HG03442 (cell line): ENCODE measurements around the gene RGL2.
"Not testable (repeated sequence)": the region's sequence is repeated elsewhere in the genome, so short reads cannot be mapped to it uniquely, and the experiment has no call there.

Experiments
- ATAC-seq: cut with Tn5 transposase; IDR thresholded peaks from one replicate; pipeline ENCODE4 v1.9.1; 2021; ENCODE audit warnings: mild to moderate bottlenecking, moderate library complexity; ENCODE audit not compliant: unreplicated experiment

RGL2 gene

DNA sequence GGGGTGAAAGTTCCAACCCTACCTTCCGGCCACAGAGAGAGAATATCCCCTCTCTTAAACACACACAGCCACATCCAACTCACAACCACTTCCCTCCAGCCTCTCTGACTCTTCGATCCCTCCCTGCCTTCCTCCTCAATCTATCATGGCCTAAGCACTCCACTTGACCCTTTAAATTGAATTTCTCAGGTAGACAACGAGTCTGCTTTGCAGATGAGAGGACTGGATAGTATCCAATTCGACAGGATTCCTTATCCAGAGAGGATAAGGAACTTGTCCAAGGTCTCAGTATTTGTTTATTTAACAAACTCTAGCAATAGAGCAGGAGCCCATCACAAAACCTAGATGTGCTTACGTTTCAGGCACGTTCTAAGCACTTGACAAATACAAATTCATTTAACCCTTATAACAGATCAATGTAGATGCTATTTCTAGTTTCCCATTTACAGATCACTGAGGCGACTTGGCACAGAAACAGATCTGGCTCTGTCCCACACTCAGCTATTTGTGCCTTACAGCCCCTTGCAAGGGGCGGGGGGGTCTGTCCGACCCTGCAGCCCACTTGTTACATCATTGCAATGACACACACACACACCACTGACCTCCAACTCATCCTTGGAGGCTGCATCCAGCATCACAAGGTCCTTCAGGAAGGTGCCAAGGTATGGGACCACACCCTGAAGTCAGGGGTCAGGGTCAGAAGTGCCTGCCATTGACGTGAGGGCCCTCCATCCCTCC is 4.5 kb downstream of the RGL2 start:
- ATAC-seq: no peak

DNA sequence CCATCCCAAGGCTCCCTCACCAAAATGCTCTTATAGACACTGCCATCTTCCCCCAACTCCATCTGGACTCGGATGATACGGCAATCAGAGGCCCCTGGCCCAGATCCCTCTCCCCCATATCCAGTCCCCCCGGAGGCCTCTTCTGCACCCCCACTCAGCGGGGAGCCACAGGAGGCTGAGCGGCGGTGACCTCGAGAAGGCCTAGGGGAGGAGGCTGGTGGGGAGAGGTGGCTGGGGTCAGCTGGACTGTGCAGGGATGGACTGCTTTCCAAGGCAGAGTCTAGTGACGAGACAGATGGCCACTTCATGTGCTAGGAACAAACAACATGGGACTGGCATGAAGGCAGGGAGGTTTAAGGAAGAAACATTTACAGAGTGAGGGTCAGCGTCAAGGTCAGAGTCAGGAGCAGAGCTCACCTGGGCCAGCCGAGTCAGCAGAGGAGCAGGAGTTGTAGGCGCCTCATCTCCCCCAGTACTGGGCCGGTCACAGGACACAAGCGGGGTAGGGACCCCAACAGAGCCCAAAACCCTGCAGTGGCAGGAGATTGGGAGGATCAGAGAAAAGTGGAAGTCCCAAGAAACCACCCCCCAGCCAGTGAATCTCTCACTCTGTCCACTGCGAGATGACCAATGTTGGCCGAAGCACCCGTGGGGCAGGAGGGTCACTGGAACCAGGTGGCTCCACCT is 5.6 kb downstream of the RGL2 start:
- ATAC-seq: no peak

DNA sequence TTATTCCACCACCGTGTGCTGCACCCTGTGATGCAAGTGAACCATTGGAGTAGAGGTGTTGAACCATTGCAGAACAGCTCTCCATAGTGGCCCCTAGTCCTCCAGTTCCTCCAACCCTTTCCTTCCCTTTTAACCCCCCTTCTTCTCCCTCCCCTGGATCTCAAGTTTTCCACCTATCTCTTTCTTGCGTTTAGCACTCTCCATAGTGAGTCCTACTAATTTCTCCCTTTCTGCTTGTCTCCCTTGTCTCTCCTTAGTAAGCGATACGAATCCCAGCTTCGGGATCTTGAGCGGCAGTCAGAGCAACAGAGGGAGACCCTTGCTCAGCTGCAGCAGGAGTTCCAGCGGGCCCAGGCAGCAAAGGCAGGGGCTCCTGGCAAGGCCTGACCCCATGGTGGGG is 8.3 kb downstream of the RGL2 start:
- no peak for ATAC-seq

DNA sequence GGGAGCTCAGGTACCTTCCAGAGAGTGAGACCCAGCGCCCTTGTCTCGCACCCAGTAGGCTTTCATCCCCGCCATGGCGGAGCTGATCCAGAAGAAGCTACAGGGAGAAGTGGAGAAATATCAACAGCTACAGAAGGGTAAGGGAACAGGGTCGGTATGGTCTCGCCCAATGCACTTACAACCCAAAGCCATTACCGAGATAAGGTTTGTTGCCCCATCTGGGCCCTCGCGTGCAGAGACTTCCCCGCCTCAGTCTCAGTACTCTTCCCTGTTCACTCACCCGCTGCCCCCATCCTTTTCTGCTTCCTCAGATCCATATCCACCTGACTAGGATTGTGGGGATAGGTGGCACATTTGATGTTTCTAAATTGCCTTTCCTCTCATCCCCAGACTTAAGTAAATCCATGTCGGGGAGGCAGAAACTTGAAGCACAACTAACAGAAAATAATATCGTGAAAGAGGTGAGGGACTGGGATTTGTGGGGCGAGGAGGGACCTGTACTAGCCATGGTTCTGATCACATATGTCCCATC is 8.9 kb downstream of the RGL2 start:
- peak; percentile 12 for ATAC-seq

DNA sequence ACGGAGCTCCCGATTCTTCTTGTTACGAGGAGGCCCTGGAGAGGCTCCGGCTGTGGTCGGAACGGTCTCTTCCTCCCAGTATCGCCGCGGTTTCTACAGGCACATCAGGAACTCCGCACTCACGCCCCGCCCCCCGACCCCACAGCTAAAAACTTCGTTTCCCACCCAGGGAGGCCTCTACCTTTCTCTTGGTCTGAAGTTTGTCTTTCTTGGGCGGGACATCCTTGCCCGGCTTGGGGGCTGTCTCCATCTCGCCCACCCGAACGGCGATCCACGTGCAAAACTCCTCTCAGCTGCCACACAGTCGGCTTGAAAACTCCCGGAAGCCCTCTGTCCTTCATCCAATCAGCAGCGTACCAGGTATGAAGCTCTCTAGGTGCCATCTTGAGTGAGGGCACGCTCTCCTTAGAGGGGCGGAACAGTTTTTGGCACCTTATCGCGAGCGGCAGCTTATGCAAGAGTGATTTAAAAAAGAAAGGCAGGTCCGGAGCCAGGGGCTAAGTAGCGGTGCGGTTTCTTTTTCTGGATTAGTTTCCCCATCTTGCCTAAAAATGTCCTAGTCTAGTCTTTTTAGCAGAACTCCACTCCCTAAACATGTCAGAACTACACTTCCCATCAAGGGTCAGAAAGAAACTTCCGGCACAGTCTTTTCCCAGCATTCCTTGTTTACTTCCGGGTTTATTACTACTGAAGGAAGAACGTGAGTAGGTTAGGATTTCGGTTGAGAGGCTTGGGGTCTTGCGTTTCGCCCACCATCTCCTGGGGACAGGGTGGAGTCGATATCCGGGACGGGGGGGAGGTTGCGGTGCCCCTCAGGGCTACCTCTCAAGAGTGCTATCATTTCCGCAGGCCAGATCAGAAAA is 9.6 kb downstream of the RGL2 start, which contains the start of the genes PFDN6 and WDR46:
PFDN6 (plus strand) TSS at position 681 of the 863 bp plus-strand sequence. CDS start 256 bp downstream, outside the sequence.
WDR46 (minus strand) TSS at position 319 of the 863 bp plus-strand sequence; CDS start at position 250, 69 bp downstream.
- ATAC-seq: peak; percentile 77

DNA sequence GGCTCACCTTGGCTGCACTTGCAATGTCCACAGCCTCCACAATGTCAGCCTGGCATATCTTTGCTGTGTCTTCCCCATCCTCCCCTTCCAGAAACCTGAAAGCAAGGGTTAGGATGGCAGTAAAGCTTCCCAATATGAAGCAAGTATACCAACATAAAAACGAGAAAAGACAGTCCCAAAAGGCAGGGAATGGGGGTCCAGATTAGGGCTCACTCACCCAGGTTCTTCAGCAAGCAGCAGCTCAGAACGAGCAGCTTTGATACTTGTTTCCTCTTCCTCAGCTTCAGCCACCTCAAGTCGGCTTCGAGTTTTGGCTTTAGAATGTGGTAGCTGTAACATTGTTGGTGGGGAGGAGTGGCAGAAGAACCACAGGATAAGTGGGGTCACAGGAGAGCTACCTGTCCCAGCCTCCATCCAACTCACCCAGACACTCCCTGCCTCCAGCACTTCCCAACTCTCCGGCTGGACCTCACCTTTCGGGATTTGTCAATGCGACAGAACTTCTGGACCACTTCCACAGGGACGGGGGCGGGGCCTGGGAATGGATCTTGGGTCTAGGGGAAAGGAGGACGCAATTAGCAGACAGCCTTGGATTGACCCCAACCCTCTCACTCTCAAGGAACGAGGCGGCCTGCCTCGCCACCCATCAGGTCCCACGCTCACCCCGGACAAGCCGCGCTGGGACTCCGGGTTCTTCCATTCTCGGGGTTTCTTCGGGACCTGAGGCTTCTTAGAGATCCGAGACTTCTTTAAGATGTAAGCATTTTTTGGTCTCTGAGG is 10.4 kb downstream of the RGL2 start:
- no peak for ATAC-seq

DNA sequence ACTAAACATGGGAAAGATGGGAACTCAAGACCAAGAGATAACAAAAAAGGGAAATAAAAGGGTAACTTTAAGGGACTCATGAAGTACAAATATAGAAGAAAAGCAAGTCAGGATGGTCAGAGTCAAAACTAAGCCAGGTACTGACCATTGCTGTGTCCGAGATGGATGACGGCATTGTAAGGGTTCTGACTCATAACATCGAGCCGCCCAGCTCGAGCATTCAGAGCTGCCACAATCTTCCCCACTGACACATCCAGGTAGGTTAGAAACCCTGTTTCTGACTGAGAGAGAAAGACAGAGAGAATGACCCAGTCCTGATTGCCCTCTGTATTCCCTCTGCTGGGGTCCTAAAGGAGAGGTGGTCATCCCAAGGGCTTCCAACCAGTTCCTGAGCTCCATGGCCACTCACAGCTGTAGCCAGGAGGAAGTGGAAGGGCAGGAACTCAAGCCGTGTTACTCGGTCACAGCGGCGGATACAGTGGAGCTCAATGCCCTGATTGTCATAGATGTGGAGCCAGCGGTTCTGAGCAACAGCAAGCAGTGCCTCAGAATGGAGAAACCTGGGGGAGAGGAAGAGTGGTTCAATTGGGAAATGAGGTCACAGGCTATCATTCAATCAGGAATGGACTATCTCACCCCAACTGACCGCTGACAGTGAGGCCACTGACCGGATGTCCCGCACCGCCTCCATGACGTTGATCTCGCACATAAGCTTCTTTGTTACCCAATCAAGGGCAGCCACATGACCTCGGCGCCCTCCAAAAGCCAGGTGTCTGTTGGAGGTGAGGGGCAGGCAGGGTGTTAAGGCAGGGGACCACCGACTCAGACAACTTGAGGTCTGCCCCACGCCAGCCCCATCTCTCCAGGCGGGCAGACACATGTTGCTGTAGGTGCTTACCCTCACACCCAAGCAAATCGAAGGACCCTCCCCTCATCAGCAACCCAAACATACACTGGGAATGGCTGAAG is 11.5 kb downstream of the RGL2 start:
- no peak for ATAC-seq

DNA sequence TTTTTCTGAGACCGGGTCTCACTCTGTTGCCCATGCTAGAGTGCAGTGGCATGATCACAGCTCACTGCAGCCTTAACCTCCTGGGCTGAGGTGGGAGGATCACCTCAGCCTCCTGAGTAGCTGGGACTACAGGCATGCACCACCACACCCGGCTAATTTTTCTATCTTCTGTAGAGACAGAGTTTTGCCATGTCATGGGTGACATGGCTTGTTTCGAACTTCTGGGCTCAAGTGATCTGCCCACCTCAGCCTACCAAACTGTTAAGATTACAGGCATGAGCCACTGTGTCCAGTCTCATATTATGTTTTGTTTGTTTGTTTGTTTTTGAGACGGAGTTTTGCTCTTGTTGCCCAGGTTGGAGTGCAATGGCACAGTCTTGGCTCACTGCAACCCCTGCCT is 13.5 kb downstream of the RGL2 start:
- ATAC-seq: not testable (repeated sequence)

DNA sequence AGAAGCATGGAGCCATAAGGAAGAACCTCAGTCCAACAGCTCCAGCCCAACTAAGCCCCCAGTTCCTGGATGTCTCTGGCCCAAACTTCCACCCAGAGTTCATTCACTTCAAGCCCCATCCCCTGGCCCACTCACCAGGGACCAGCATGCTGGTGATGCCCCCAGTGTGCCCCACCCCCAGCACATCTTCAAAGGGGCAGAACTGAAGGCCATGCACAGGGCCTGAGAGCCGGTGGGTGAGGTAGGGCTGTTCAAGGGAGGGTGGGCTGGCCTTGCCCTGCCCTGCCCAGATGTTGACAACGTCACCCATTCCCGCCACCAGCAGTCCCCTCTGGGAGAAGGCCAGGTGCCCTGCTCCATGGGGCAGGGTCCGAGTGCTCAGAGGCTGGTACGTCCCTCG is 18.2 kb downstream of the RGL2 start:
- no peak for ATAC-seq

DNA sequence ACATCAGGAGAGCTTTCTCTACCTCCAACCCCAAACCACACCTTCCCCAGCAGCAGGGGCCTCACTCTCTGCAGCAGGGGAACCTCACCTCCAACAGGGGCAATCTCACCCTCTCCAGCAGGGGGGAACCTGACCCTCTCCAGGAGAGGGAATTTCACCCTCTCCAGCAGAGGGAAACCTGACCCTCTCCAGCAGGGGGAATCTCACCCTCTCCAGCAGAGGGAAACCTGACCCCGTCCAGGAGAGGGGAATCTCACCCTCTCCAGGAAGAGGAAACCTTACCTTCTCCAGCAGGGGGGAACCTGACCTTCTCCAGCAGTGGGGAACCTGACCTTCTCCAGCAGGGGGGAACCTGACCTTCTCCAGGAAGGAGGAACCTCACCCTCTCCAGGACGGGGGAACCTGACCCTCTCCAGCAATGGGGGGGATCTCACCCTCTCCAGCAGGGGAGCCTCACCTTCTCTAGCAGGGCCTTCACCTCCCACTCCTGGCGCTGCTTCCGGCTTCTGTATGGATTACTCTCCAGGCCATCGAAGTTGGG is 18.7 kb downstream of the RGL2 start:
- ATAC-seq: no peak

DNA sequence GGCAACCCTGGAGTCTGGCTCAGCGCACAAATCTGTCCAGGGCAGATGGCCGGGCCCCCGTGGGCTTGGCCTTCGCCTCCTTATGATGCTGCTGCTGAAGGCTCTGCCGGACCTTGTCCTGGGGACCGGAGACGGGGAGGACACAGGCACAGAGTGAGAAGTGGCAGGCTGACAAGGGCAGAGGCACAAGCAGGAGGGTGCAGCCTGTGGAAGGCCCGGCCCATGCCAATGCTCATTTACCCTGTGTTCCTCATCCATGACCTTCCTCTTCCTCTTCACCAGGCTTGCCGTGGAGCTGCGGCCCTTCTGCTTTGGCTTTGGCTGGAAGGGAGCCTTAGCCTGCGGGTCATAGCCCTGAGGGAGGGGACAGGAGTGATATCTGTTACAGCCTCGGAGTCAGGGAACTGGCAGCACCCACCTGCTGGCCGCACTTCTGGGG is 19.5 kb downstream of the RGL2 start:
- no peak for ATAC-seq

DNA sequence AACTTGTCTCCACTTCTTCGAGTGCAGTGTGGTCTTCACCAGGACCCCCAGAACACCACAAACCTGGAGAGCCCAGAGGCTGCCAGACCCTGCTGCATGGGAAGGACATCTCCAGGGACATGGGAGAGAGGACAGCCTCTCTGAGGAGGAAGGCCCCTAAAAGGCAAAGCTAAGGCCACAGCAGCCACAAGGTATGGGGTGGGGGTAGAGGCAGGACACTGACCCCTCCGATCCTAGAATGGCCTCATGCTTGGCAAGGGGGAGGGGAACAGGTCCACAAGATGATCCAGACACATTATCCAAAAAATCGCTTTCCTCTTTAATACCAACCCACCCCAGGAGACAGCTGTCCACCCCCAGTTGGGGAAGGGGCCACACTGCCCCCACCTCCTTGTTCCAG is 19.9 kb downstream of the RGL2 start:
- no peak for ATAC-seq

DNA sequence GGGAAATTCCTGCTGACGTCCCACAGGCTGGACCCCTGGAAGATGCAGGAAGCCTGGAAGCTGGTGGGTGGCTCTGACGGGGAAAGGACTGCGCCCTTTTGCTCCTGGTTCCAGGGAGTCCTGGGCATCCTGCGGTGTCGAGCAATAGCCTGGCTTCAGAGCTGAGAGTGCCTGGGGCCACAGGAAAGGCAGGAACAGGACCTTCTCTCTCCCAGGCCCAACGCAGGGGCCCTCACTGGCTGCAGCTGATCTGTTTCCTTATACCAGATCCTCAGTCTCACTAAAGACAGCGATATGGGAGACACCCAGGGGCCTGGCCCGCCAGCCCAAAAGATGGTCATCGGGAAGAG is 20.4 kb downstream of the RGL2 start:
- ATAC-seq: no peak

DNA sequence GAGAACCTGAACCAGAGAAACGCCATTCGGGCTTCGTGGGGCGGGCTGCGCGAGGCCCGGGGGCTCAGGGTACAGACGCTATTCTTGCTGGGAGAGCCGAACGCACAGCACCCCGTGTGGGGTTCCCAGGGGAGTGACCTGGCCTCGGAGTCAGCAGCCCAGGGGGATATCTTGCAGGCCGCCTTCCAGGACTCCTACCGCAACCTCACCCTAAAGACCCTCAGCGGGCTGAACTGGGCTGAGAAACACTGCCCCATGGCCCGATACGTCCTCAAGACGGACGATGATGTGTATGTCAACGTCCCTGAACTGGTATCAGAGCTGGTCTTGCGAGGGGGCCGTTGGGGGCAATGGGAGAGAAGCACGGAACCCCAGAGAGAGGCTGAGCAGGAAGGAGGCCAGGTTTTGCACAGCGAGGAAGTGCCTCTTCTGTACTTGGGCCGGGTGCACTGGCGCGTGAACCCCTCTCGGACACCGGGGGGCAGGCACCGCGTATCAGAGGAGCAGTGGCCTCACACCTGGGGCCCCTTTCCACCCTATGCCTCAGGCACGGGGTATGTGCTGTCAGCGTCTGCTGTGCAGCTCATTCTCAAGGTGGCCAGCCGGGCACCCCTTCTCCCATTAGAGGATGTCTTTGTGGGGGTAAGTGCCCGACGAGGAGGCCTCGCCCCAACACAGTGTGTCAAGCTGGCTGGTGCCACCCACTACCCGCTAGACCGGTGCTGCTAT is 20.9 kb downstream of the RGL2 start:
- no peak for ATAC-seq

DNA sequence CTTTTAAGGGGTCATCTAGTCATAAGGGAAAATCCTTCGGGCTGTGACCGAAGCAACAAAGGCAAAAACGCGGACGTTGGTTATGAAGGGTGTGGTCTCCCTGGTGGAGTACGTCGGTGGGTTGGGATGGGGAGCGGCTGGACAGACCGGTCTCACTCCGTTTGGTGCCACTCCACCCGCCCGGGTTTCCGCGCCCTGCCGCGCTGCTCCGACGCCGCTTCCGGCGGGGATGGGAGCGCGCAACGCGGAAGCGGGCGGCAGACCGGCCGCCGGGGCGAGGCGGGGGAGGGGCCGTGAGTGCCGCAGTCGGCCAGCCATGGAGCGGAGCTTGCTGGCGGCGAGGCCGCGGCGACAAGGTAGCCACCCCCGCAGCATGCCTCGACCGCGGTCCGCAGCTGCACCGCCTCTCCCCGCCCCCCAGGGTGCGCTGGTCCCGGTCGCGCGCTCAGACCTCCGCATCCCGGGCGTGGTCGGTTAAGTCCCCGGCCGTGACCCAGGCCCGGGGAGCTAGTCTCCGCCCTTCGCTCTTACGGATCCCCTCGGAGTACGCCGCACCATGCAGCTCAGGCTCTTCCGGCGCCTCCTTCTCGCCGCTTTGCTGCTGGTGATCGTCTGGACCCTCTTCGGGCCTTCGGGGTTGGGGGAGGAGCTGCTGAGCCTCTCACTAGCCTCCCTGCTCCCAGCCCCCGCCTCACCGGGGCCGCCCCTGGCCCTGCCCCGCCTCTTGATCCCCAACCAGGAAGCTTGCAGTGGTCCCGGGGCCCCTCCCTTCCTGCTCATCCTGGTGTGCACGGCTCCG is 21.7 kb downstream of the RGL2 start, which contains the start of gene B3GALT4:
B3GALT4 (plus strand) TSS at position 260 of the 799 bp plus-strand sequence; CDS start at position 557, 297 bp downstream.
- ATAC-seq: peak; percentile 57

DNA sequence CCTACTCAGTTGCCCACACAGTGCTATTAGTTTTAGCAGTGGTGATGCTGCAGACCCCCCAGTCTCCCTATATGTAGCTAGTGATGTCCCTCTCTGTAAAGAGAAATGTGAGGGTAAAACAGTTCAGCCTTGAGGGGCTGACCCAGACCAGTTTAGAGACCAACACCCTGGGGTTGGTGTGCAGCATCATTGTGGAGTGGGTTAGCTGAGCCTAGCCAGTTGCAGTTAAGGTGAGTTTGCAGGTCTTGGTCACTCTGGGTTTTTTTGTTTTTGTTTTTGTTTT is 22.2 kb downstream of the RGL2 start:
- no peak for ATAC-seq

DNA sequence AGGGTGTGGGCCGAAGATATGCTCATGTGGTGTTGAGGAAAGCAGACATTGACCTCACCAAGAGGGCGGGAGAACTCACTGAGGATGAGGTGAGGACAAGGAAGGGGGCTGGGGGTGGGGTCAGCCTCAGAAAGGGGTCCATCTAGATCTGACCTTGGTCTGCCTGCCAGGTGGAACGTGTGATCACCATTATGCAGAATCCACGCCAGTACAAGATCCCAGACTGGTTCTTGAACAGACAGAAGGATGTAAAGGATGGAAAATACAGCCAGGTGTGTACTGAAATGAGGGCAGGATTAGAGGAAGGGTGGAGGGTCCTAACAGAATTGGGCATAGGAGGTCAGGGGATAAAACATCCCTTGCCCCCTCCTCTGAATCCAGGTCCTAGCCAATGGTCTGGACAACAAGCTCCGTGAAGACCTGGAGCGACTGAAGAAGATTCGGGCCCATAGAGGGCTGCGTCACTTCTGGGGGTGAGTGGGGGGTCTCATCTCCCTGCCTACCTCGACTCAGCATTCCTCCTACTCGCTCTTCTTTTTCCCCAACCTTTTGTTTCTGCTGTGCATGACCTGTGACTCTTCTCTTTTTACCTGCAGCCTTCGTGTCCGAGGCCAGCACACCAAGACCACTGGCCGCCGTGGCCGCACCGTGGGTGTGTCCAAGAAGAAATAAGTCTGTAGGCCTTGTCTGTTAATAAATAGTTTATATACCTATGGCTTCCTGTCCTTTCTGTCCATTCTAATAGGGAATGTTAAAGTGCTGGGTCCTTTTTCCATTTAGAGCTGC is 22.8 kb downstream of the RGL2 start:
- not testable (repeated sequence) for ATAC-seq
